Neural progenitor cell (in vitro differentiated cells): ENCODE data around the gene TCF19.
"Not testable (repeated sequence)": the region's sequence is repeated elsewhere in the genome, so short reads cannot be mapped to it uniquely, and the experiment has no call there.

Source experiments
- CTCF ChIP-seq: fragments of 200-600 bp; sonication (generic); IDR thresholded peaks from 2 replicates; pipeline ENCODE4 v1.5.1; 2017; ENCODE audit warnings: antibody characterized with exemption, mild to moderate bottlenecking
- EZH2 ChIP-seq: fragments of 200-600 bp; sonication (generic); IDR thresholded peaks from 2 replicates; pipeline ENCODE4 v1.6.1; 2017; ENCODE audit warnings: antibody characterized with exemption, mild to moderate bottlenecking, moderate library complexity

- TF ChIP-seq CTCF, EZH2: not testable (repeated sequence)
Measured at GRCh38 chr6:31196251-31197022, 38.0 kb downstream of the TCF19 start.
